ENCODE measurements around the gene ADAMTSL5. TPM values are rescaled to one million over a fixed set of nuclear protein-coding genes. Genes with fewer than 3 reads are reported as not detected.

The ADAMTSL5 gene
- total and polyA plus RNA-seq, 4 experiments from 2014 or later, result 1.5 to 3.6 (median 2.4) TPM

DNA sequence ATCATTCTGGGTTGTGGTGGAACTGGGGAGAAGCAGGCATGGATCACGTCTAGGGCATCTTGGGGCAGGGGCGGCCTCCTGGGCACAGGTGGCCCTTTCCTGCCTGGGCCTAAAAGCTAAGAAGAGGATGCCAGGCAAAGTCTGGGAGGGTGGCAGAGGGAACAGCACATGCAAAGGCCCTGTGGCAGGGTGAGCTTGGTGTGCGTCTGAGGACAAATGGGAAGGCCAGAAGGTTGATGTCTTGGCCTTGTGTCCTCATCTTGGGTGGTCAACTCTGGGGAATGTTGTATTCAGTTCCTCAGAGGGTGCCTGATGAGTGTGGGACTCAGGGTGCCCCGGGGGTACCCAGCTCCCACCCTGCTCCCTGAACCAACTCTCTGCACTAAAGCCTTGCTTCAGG is 5.7 kb upstream of the ADAMTSL5 start:
- ChIA-PET POLR2A (ENCODE audit: partially characterized antibody) (no interaction called here), CTCF (ENCODE audit: partially characterized antibody) (no interaction called here)
- Mint-ChIP-seq H3K27ac (no peak overlapping the region), H3K27me3 (peaks cover 4 to 8% of the 10 kb centered on the region in 2 donors), H3K4me1 (no peaks in the 10 kb centered on the region), H3K36me3 (no peaks in the 10 kb centered on the region), H3K4me3 (no peak overlapping the region), H3K9me3 (no peaks in the 10 kb centered on the region)
- no peaks in the 10 kb centered on the region for H3K36me3 ChIP-seq (ENCODE audit: insufficient read depth, low read length)
- no peak for DNase-seq
- H3K4me3 ChIP-seq (ENCODE audit: low read length in 2 of 2), result no peak overlapping the region
- H3K27ac ChIP-seq (ENCODE audit: low read depth, low read length), result no peak overlapping the region
- H3K4me1 ChIP-seq (ENCODE audit: insufficient read depth, low read length), result no peaks in the 10 kb centered on the region
- no peaks in the 10 kb centered on the region for H3K9me3 ChIP-seq (ENCODE audit: control insufficient read depth in 1 of 2, low read length in 2 of 2)
- intact Hi-C loops (cut with micrococcal nuclease), result no loop called here
- no peaks in the 10 kb centered on the region for H3K27me3 ChIP-seq (ENCODE audit: insufficient read depth, low read length)

DNA sequence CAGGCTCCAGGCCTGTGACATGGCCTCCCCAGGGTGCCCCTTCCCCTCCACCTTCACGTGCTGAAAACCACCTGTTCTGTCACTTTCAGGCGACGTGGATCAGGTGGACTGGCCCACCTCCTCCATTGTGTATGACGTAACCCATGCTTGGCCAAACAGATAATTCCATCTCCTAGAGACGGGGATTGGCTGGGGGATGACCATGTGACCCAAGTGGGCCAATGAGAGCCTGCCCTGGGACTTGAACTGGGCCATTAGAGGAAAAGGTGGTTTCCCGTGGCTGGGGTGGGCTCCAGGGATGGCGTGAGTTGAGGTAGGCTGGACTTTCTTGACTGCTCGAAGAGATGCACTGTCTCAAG is 3.6 kb upstream of the ADAMTSL5 start:
- Mint-ChIP-seq H3K36me3 (no peaks in the 10 kb centered on the region), H3K9me3 (no peaks in the 10 kb centered on the region), H3K27ac (no peak overlapping the region), H3K4me3 (no peak overlapping the region), H3K27me3 (peaks cover 0 to 6% of the 10 kb centered on the region in 2 donors), H3K4me1 (peaks cover 0 to 7% (median 1%) of the 10 kb centered on the region in 4 donors)
- DNase-seq, result no peak
- Histone ChIP-seq H3K27me3 (ENCODE audit: insufficient read depth, low read length) (no peaks in the 10 kb centered on the region), H3K4me1 (ENCODE audit: insufficient read depth, low read length) (peaks cover 13% of the 10 kb centered on the region), H3K4me3 (ENCODE audit: low read length in 2 of 2) (no peak overlapping the region), H3K9me3 (ENCODE audit: control insufficient read depth in 1 of 2, low read length in 2 of 2) (no peaks in the 10 kb centered on the region), H3K27ac (ENCODE audit: low read depth, low read length) (no peak overlapping the region), H3K36me3 (ENCODE audit: insufficient read depth, low read length) (no peaks in the 10 kb centered on the region)
- CTCF ChIA-PET (ENCODE audit: partially characterized antibody), result no interaction called here
- intact Hi-C loops (cut with micrococcal nuclease), result no loop called here
- POLR2A ChIA-PET (ENCODE audit: partially characterized antibody), result no interaction called here

DNA sequence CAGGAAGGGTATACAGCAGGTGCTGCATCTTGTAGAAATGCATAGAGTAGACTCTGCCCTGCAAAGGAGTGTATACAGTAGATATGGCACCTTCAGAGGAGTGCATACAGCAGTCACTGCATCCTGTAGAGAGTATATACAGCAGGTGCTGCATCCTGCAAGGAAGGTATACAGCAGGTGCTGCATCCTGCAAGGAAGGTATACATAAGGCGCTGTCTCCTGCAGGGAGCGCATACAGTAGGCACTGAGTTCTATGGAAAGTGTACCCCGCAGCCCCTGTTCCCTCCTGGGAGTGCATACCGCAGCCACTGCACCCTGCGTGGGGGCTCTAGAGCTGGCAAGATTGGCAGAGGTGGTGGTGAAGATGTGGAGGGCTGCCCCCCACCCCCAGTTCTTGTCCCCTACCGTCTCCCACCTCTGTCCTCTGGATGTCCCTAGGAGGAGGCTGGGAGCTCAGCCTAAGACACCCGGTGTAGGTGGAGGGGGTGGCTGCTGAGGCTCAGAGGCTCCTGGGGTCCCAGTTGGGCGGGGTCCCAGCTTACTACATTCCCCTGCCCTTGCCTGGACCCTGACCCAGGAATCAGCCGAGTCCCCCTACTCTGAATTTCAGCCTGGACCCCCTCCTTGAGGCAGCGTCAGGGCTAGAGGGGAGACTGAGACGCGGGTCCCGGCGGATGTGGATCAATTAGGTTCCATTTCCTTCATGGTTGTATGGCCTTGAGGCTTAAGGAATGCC is 2.3 kb upstream of the ADAMTSL5 start:
- Mint-ChIP-seq H3K4me3 (no peak overlapping the region), H3K9me3 (no peaks in the 10 kb centered on the region), H3K27ac (no peak overlapping the region), H3K4me1 (peaks cover 0 to 12% (median 5%) of the 10 kb centered on the region in 4 donors), H3K36me3 (no peaks in the 10 kb centered on the region), H3K27me3 (peaks cover 0 to 8% of the 10 kb centered on the region in 2 donors)
- CTCF ChIA-PET (ENCODE audit: partially characterized antibody), result interaction anchor here (1.1 to 1.2 kb wide), 2 partner anchors 72 to 236 kb away, joined by 3 read pairs; no protein-coding TSS in a partner anchor
- intact Hi-C loops (cut with micrococcal nuclease), result loop anchor here (1.0 to 2.0 kb wide), 2 partner anchors 44 to 236 kb away; no protein-coding TSS in a partner anchor
- no peak overlapping the region for H3K4me3 ChIP-seq (ENCODE audit: low read length in 2 of 2)
- H3K9me3 ChIP-seq (ENCODE audit: control insufficient read depth in 1 of 2, low read length in 2 of 2), result no peaks in the 10 kb centered on the region
- POLR2A ChIA-PET (ENCODE audit: partially characterized antibody), result interaction anchor here (1.4 kb wide), 1 partner anchor 239 kb away, joined by 4 read pairs; the partner anchor contains the start of gene FAM174C
- H3K4me1 ChIP-seq (ENCODE audit: insufficient read depth, low read length), result peaks cover 13% of the 10 kb centered on the region
- no peaks in the 10 kb centered on the region for H3K27me3 ChIP-seq (ENCODE audit: insufficient read depth, low read length)
- no peak for DNase-seq
- H3K36me3 ChIP-seq (ENCODE audit: insufficient read depth, low read length), result no peaks in the 10 kb centered on the region
- H3K27ac ChIP-seq (ENCODE audit: low read depth, low read length), result no peak overlapping the region

DNA sequence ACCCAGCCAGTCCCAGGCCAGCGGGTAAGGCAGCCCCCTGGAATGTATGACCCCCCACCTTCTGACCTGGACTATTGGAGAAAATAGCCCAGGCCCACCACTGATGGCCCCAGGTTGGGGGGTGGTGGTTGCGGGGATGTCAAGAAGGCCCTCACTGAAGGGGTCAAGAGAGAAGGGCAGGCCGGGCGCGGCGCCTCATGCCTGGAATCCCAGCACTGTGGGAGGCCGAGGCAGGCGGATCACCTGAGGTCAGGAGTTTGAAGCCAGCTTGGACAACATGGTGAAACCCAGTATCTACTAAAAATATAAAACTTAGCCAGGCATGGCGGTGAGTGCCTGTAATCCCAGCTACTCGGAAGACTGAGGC is 1.5 kb upstream of the ADAMTSL5 start:
- POLR2A ChIA-PET (ENCODE audit: partially characterized antibody), result interaction anchor here (0.7 to 1.4 kb wide), 2 partner anchors 23 to 238 kb away, joined by 3 to 4 read pairs; partner anchors contain the start of genes FAM174C and REEP6

DNA sequence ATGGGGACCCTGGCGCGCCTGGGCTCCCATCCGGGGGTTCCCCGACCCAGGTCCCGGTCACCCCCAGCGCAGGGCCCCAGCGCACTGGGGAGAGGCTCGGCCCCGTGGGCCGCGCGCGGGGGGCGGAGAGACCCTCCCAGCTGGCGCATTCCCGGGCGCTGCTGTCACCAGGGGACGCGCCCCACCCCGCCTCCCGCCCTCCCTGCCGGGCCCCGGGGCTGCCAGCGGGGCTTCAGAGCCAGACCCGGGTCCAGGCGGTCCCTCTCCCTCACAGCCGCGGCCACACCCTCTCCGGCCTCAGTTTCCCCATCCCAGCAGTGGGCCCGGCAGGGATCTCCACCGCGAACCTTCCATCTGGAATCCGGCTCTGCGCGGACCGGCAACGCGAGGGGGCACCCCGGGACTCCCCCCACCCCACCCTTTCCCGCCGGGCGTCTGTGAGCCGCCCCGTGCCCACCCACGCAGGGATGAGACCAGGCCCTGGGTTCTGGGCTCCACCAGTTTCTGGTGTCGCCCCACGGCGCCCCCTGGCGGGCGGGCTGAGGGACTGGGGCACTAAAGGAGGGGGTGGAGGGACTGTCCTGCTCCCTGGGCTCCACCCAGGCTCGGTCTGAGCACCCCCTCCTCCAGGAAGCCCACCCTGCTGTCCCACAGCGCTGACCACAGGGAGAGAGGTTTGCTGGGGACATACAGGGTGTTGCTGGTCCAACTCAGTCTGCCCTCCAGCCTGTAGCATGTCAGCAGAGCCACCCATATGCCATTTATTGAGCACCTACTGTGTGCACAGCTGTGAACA is 878 bp upstream of the ADAMTSL5 start:
- H3K27me3 Mint-ChIP-seq, result peaks cover 0 to 12% of the 10 kb centered on the region in 2 donors
- Histone ChIP-seq H3K27me3 (ENCODE audit: insufficient read depth, low read length) (no peaks in the 10 kb centered on the region), H3K36me3 (ENCODE audit: insufficient read depth, low read length) (no peaks in the 10 kb centered on the region), H3K4me3 (ENCODE audit: low read length in 2 of 2) (no peak overlapping the region), H3K27ac (ENCODE audit: low read depth, low read length) (no peak overlapping the region), H3K9me3 (ENCODE audit: control insufficient read depth in 1 of 2, low read length in 2 of 2) (no peaks in the 10 kb centered on the region), H3K4me1 (ENCODE audit: insufficient read depth, low read length) (peaks cover 13% of the 10 kb centered on the region)
- intact Hi-C loops (cut with micrococcal nuclease), result loop anchor here (1.0 to 2.0 kb wide), 4 partner anchors 10 to 234 kb away; no protein-coding TSS in a partner anchor
- CTCF ChIA-PET (ENCODE audit: partially characterized antibody), result interaction anchor here (0.7 to 1.2 kb wide), 4 partner anchors 42 to 234 kb away, joined by 3 to 4 read pairs (median 3); no protein-coding TSS in a partner anchor
- H3K4me3 Mint-ChIP-seq, result peak overlapping the region in 3 of 8 donors; percentile 20 to 41 (median 29)
- H3K27ac Mint-ChIP-seq, result no peak overlapping the region
- peak; percentile 60 to 69 (median 68) for DNase-seq
- POLR2A ChIA-PET (ENCODE audit: partially characterized antibody), result interaction anchor here (0.7 kb wide), 1 partner anchor 23 kb away, joined by 3 read pairs; the partner anchor contains the start of gene REEP6
- H3K9me3 Mint-ChIP-seq, result no peaks in the 10 kb centered on the region
- H3K36me3 Mint-ChIP-seq, result no peaks in the 10 kb centered on the region
- peaks cover 5 to 19% (median 8%) of the 10 kb centered on the region in 4 donors for H3K4me1 Mint-ChIP-seq

More for the DNA sequence above, 1.5 kb upstream of the ADAMTSL5 start:
- no peak for DNase-seq
- H3K4me3 ChIP-seq (ENCODE audit: low read length in 2 of 2), result no peak overlapping the region
- Mint-ChIP-seq H3K27ac (no peak overlapping the region), H3K4me3 (peak overlapping the region in 2 of 8 donors; percentile 17 to 20), H3K4me1 (peaks cover 5 to 17% (median 8%) of the 10 kb centered on the region in 4 donors), H3K27me3 (peaks cover 0 to 12% of the 10 kb centered on the region in 2 donors), H3K9me3 (no peaks in the 10 kb centered on the region), H3K36me3 (no peaks in the 10 kb centered on the region)
- CTCF ChIA-PET (ENCODE audit: partially characterized antibody), result interaction anchor here (0.7 to 1.2 kb wide), 4 partner anchors 42 to 235 kb away, joined by 3 to 4 read pairs (median 3); no protein-coding TSS in a partner anchor
- intact Hi-C loops (cut with micrococcal nuclease), result loop anchor here (1.0 to 2.0 kb wide), 2 partner anchors 43 to 235 kb away; no protein-coding TSS in a partner anchor
- no peaks in the 10 kb centered on the region for H3K9me3 ChIP-seq (ENCODE audit: control insufficient read depth in 1 of 2, low read length in 2 of 2)
- no peaks in the 10 kb centered on the region for H3K27me3 ChIP-seq (ENCODE audit: insufficient read depth, low read length)
- H3K36me3 ChIP-seq (ENCODE audit: insufficient read depth, low read length), result no peaks in the 10 kb centered on the region
- peaks cover 13% of the 10 kb centered on the region for H3K4me1 ChIP-seq (ENCODE audit: insufficient read depth, low read length)
- H3K27ac ChIP-seq (ENCODE audit: low read depth, low read length), result no peak overlapping the region

DNA sequence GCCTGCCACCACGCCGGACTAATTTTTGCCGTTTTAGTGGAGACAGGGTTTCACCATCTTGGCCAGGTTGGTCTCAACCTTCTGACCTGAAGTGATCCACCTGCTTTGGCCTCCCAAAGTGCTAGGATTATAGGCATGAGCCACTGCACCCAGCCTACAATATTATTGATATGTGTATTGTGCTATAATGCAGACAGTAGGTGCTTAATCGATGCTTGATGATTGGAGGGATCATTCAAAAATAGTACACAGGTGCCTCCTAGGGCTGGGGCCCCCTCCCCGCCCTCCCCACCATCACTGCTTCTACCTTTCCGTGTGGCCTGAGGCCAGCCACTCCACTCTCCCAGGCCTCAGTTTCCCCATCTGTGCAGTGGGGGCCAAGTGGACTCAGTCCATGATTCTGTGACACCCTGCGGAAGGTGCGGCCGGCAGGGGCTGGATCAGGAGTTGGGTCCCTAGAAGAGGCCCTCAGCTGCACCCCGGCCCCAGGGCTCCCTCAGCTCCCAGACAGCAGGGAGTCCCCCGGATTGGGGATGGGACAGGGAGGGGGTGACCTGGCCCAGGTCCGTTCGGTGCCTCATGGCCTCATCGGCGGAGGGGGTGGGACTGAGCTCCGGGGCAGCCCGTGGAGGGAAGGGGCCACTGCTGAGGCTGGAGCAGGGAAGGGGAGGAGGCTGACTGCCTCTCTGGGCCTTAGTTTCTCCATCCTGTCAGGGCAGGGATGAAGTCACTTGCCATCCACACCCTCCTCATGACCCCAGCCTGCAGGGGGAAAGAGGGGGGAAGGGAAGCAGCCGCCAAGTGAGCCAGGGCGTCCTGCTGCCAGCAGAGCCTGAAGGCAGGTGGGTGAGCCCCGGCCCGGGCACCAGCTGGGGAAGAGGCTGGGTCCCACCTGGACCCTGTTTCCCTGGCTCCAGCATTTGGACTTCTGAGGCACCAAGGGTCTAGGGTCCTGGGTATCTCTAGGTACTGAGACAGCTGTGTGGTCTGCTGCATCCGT is 1.2 kb downstream of the ADAMTSL5 start:
- H3K4me3 Mint-ChIP-seq, result peak overlapping the region; percentile 65 to 77 (median 74)
- no peak for DNase-seq
- peaks cover 10 to 32% (median 15%) of the 10 kb centered on the region in 4 donors for H3K4me1 Mint-ChIP-seq
- no peak overlapping the region for H3K27ac ChIP-seq (ENCODE audit: low read depth, low read length)
- ChIA-PET POLR2A (ENCODE audit: partially characterized antibody) (interaction anchor here (1.1 kb wide), 1 partner anchor 21 kb away, joined by 4 read pairs; the partner anchor contains the start of gene REEP6), CTCF (ENCODE audit: partially characterized antibody) (no interaction called here)
- H3K9me3 ChIP-seq (ENCODE audit: control insufficient read depth in 1 of 2, low read length in 2 of 2), result no peaks in the 10 kb centered on the region
- peaks cover 0 to 3% of the 10 kb centered on the region in 2 donors for H3K36me3 Mint-ChIP-seq
- intact Hi-C loops (cut with micrococcal nuclease), result no loop called here
- H3K27ac Mint-ChIP-seq, result peak overlapping the region in 3 of 7 donors; percentile 41 to 66 (median 50)
- peaks cover 0 to 1% (median 0%) of the 10 kb centered on the region in 8 donors for H3K9me3 Mint-ChIP-seq
- no peak overlapping the region for H3K4me3 ChIP-seq (ENCODE audit: low read length in 2 of 2)
- no peaks in the 10 kb centered on the region for H3K36me3 ChIP-seq (ENCODE audit: insufficient read depth, low read length)
- peaks cover 0 to 15% of the 10 kb centered on the region in 2 donors for H3K27me3 Mint-ChIP-seq
- H3K4me1 ChIP-seq (ENCODE audit: insufficient read depth, low read length), result peaks cover 24% of the 10 kb centered on the region
- H3K27me3 ChIP-seq (ENCODE audit: insufficient read depth, low read length), result no peaks in the 10 kb centered on the region
